MM.1S (cell line): ENCODE results near the gene CCDC177.

Experiments
- DNase-seq: peaks from one replicate; pipeline ENCODE4 v3.0.0-alpha.2; 2015
- H2AFZ ChIP-seq: fragments of 300-600 bp; sonication (generic); 2 replicates; pipeline ENCODE4 v1.6.0; 2016; ENCODE audit warnings: antibody characterized with exemption, low read length
- H3F3A ChIP-seq: fragments of 300-600 bp; sonication (generic); 2 replicates; pipeline ENCODE4 v1.6.1; 2016; ENCODE audit warnings: mild to moderate bottlenecking, antibody characterized with exemption, low read length, moderate library complexity, mixed read lengths; ENCODE audit not compliant: insufficient read depth
- H3K27ac ChIP-seq: fragments of 300-600 bp; sonication (generic); 2 replicates; pipeline ENCODE4 v1.5.1; 2016; ENCODE audit warnings: mild to moderate bottlenecking, low read length
- H3K27me3 ChIP-seq: fragments of 300-600 bp; sonication (generic); replicated peaks from 2 replicates; pipeline ENCODE4 v1.6.0; 2016; ENCODE audit warnings: low read length; ENCODE audit not compliant: insufficient read depth
- H3K36me3 ChIP-seq: fragments of 300-600 bp; sonication (generic); replicated peaks from 2 replicates; pipeline ENCODE4 v1.6.1; 2016; ENCODE audit warnings: mild to moderate bottlenecking, low read length, mixed read lengths; ENCODE audit not compliant: insufficient read depth
- H3K4me1 ChIP-seq: fragments of 300-600 bp; sonication (generic); 2 replicates; pipeline ENCODE4 v1.6.1; 2016; ENCODE audit warnings: low read length, mixed read lengths
- H3K4me2 ChIP-seq: fragments of 300-600 bp; sonication (generic); 2 replicates; pipeline ENCODE4 v1.6.0; 2016; ENCODE audit warnings: low read depth, low read length
- H3K4me3 ChIP-seq: fragments of 300-600 bp; sonication (generic); 2 replicates; pipeline ENCODE4 v1.5.1; 2016; ENCODE audit warnings: low read length, mixed read lengths
- H3K79me2 ChIP-seq: fragments of 300-600 bp; sonication (generic); 2 replicates; pipeline ENCODE4 v1.6.1; 2016; ENCODE audit warnings: mixed run types, low read length, mixed read lengths
- H3K9ac ChIP-seq: fragments of 300-600 bp; sonication (generic); 2 replicates; pipeline ENCODE4 v1.6.1; 2016; ENCODE audit warnings: low read length, mixed read lengths
- H3K9me2 ChIP-seq: fragments of 300-600 bp; sonication (generic); replicated peaks from 2 replicates; pipeline ENCODE4 v1.6.1; 2016; ENCODE audit warnings: mild to moderate bottlenecking, low read length, mixed read lengths; ENCODE audit not compliant: insufficient read depth
- H3K9me3 ChIP-seq: fragments of 300-600 bp; sonication (generic); replicated peaks from 2 replicates; pipeline ENCODE4 v1.6.1; 2016; ENCODE audit warnings: mild to moderate bottlenecking, low read length, mixed read lengths; ENCODE audit not compliant: insufficient read depth
- H4K20me1 ChIP-seq: fragments of 300-600 bp; sonication (generic); 2 replicates; pipeline ENCODE4 v1.6.1; 2016; ENCODE audit warnings: mild to moderate bottlenecking, low read length, moderate library complexity, mixed read lengths; ENCODE audit not compliant: insufficient read depth
- EZH2 ChIP-seq: fragments of 300-600 bp; sonication (generic); optimal IDR thresholded peaks from 2 replicates; pipeline ENCODE3; 2017; ENCODE audit warnings: low read depth, mild to moderate bottlenecking, antibody characterized with exemption, low read length, mixed read lengths
- EZH2phosphoT487 ChIP-seq: fragments of 300-600 bp; sonication (generic); IDR thresholded peaks from 2 replicates; pipeline ENCODE4 v1.6.1; 2018; ENCODE audit warnings: antibody characterized with exemption, low read length
- TF ChIP-seq, protein P1 (sequence below): fragments of 300-600 bp; sonication (generic); IDR thresholded peaks from 2 replicates; pipeline ENCODE4 v1.5.1; 2016; ENCODE audit warnings: antibody characterized with exemption, low read length, mixed read lengths

Gene CCDC177

GRCh38 chr14:69569859-69570258 lies 4.8 kb downstream of the CCDC177 start:
- no peaks in the 10 kb centered on the region for H3K9me2 ChIP-seq
- no peak for DNase-seq
- H3K79me2 ChIP-seq = no peaks in the 10 kb centered on the region
- no peaks in the 10 kb centered on the region for H3K9me3 ChIP-seq
- no peaks in the 10 kb centered on the region for H3K4me1 ChIP-seq
- no peaks in the 10 kb centered on the region for H3K27me3 ChIP-seq
- H2AFZ ChIP-seq = no peak overlapping the region
- no peak overlapping the region for H3K4me3 ChIP-seq
- no peaks in the 10 kb centered on the region for H4K20me1 ChIP-seq
- H3F3A ChIP-seq = no peaks in the 10 kb centered on the region
- TF ChIP-seq EZH2 = no peak
- TF ChIP-seq, protein P1, sequence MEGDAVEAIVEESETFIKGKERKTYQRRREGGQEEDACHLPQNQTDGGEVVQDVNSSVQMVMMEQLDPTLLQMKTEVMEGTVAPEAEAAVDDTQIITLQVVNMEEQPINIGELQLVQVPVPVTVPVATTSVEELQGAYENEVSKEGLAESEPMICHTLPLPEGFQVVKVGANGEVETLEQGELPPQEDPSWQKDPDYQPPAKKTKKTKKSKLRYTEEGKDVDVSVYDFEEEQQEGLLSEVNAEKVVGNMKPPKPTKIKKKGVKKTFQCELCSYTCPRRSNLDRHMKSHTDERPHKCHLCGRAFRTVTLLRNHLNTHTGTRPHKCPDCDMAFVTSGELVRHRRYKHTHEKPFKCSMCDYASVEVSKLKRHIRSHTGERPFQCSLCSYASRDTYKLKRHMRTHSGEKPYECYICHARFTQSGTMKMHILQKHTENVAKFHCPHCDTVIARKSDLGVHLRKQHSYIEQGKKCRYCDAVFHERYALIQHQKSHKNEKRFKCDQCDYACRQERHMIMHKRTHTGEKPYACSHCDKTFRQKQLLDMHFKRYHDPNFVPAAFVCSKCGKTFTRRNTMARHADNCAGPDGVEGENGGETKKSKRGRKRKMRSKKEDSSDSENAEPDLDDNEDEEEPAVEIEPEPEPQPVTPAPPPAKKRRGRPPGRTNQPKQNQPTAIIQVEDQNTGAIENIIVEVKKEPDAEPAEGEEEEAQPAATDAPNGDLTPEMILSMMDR = no peak
- TF ChIP-seq EZH2phosphoT487 = no peak
- H3K9ac ChIP-seq = no peak overlapping the region
- H3K27ac ChIP-seq = no peak overlapping the region
- no peak overlapping the region for H3K4me2 ChIP-seq
- H3K36me3 ChIP-seq = no peaks in the 10 kb centered on the region

DNA sequence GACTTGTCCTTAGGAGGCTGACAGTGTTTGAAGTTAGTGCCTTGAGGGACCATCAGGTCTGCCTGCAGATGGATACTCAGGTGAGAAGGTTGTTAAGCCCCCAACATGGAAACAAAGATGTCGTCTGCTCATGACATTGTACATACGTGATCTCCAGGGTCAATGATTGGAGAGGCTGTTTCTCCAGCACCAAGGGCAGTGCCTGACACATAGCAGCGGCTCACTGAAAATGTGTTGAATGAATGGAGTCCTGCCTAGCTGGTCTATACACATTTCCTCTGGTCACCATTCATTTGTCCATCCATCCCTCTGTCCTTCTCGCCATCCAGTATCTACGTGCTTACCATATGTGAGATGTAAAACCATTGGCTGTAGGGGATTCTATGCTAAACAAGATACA lies 7.1 kb downstream of the CCDC177 start:
- H3K27me3 ChIP-seq = no peaks in the 10 kb centered on the region
- TF ChIP-seq, protein P1 = no peak
- TF ChIP-seq EZH2phosphoT487 = no peak
- no peak for TF ChIP-seq EZH2
- DNase-seq = no peak
- no peak overlapping the region for H3K4me3 ChIP-seq
- H3K79me2 ChIP-seq = no peaks in the 10 kb centered on the region
- no peak overlapping the region for H3K27ac ChIP-seq
- no peaks in the 10 kb centered on the region for H3K9me2 ChIP-seq
- H3K4me1 ChIP-seq = no peaks in the 10 kb centered on the region
- no peaks in the 10 kb centered on the region for H3F3A ChIP-seq
- no peaks in the 10 kb centered on the region for H4K20me1 ChIP-seq
- H3K4me2 ChIP-seq = no peak overlapping the region
- no peaks in the 10 kb centered on the region for H3K36me3 ChIP-seq
- no peaks in the 10 kb centered on the region for H3K9me3 ChIP-seq
- H3K9ac ChIP-seq = no peak overlapping the region
- H2AFZ ChIP-seq = no peak overlapping the region

GRCh38 chr14:69561893-69562292 lies 12.8 kb downstream of the CCDC177 start:
- Histone ChIP-seq H3K4me1 (no peaks in the 10 kb centered on the region), H3K4me3 (no peak overlapping the region), H3F3A (no peaks in the 10 kb centered on the region), H3K4me2 (no peak overlapping the region), H3K27me3 (no peaks in the 10 kb centered on the region), H3K79me2 (no peaks in the 10 kb centered on the region), H4K20me1 (no peaks in the 10 kb centered on the region), H3K9me3 (no peaks in the 10 kb centered on the region), H3K36me3 (no peaks in the 10 kb centered on the region), H3K9ac (no peak overlapping the region), H2AFZ (no peak overlapping the region), H3K27ac (no peak overlapping the region), H3K9me2 (no peaks in the 10 kb centered on the region)
- TF ChIP-seq EZH2 (no peak), EZH2phosphoT487 (no peak)
- TF ChIP-seq, protein P1 = no peak
- no peak for DNase-seq
